22Rv1 (cell line): Measurements from ENCODE around the gene YJEFN3.

ENCODE experiments used
- CTCF ChIP-seq: fragments of 450-650 bp; IDR thresholded peaks from 2 replicates; pipeline ENCODE4 v1.5.1; 2017; ENCODE audit warnings: mild to moderate bottlenecking
- ZFX ChIP-seq: fragments of 450-650 bp; IDR thresholded peaks from 2 replicates; pipeline ENCODE4 v1.6.1; 2017; ENCODE audit warnings: antibody characterized with exemption, borderline replicate concordance

DNA sequence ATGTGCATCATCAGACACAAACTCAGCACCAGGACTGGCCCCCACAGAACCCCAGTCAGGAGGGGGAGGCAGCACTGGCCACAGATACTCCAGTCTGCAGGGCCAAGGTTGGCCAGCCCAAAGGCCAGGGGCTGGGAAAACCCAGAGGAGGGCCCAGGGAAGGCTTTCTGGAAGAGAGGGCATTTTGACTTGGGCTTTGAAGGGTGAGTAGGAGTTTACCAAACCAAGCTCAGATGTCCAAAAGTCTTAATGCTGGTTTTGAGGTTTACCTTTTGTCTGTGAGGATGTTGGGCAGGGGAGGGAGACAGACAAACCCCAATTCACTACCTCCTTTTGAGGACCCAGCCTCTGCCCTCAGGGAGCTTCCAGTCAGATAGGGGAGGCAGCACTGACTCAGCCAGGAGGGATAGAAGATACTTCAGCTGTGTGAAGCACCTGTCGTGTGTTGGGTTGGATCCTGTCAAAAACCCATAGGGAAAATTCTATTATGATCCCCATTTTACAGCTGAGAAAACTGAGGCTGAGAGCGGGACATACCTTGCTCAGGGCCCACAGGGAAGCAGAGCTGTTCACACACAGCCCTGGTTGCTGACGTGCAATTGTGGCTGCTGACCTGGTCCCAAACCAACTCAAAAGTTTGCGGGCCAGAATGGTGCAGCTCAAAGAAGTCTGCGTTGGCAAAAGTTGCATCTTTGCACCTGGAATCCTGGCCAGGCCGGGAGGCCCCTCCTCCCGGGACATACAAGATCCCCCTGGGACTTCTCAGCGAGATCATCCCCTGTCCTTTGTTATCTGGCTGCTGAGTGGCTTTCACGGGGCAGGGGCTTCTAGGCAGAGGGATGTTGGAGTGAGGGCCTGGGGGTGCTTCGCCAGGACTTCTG lies 22.5 kb downstream of the YJEFN3 start:
- TF ChIP-seq CTCF (no peak), ZFX (no peak)
